K562 (cell line): ENCODE data around the gene EPHB1.

Experiments used
- CHD1 ChIP-seq: fragments of 200-600 bp; sonication (generic); IDR thresholded peaks from one replicate; pipeline ENCODE4 v1.6.1; 2012; ENCODE audit warnings: mild to moderate bottlenecking, moderate library complexity, low read length, inconsistent platforms
- CTBP1 ChIP-seq: fragments of 450-650 bp; IDR thresholded peaks from 2 replicates; pipeline ENCODE4 v1.6.1; 2016; ENCODE audit warnings: borderline replicate concordance
- CTCF ChIP-seq, 3 experiments: IDR thresholded peaks in 2 of 3; conservative IDR thresholded peaks in 1 of 3; 2 replicates each; pipeline ENCODE4 v1.5.1; 2011 to 2012; ENCODE audit warnings: low read length in 3 of 3, mild to moderate bottlenecking in 3 of 3, control low read depth in 2 of 3, improper control_type of control experiment in 1 of 3, inconsistent platforms in 1 of 3, low read depth in 1 of 3, mixed read lengths in 1 of 3, moderate library complexity in 1 of 3; ENCODE audit not compliant: insufficient read depth in 2 of 3
- EP300 ChIP-seq: IDR thresholded peaks from 2 replicates; pipeline ENCODE4 v1.6.1; 2012; ENCODE audit warnings: low read length, improper control_type of control experiment
- EZH2 ChIP-seq: IDR thresholded peaks from 2 replicates; pipeline ENCODE4 v1.6.1; 2012; ENCODE audit warnings: low read depth, mild to moderate bottlenecking, inconsistent platforms, low read length, borderline replicate concordance
- POLR2AphosphoS5 ChIP-seq: IDR thresholded peaks from 2 replicates; pipeline ENCODE4 v1.6.1; 2011; ENCODE audit warnings: mild to moderate bottlenecking, low read depth, low read length, moderate library complexity; ENCODE audit not compliant: control insufficient read depth, insufficient read depth
- ZFP36 ChIP-seq: fragments of 150-350 bp; IDR thresholded peaks from 2 replicates; pipeline ENCODE4 v1.6.1; 2018; ENCODE audit warnings: low read length, low read depth; ENCODE audit not compliant: partially characterized antibody
- ZNF324 ChIP-seq: fragments of 250-450 bp; sonication (Bioruptor Pico); IDR thresholded peaks from 2 replicates; pipeline ENCODE4 v1.4.0; 2020; ENCODE audit warnings: mild to moderate bottlenecking

GRCh38 chr3:134777341-134777740 lies 17.7 kb upstream of the EPHB1 start:
- TF ChIP-seq EP300 (no peak), EZH2 (no peak), CHD1 (no peak), POLR2AphosphoS5 (no peak), ZNF324 (CRISPR knock-in tag) (no peak), CTCF (IDR thresholded peaks at IDR 0.05 in 2 of 3, conservative IDR thresholded peaks at IDR 0.05 in 1 of 3; ENCODE audit: insufficient read depth in 2 of 3, low read depth in 1 of 3, low read length in 3 of 3) (no peak), CTBP1 (no peak), ZFP36 (no peak)
